HG03097 (cell line): Measurements from ENCODE around the gene SRD5A3.
"Not testable (repeated sequence)": the region's sequence is repeated elsewhere in the genome, so short reads cannot be mapped to it uniquely, and the experiment has no call there.

Experiments used
- ATAC-seq: cut with Tn5 transposase; IDR thresholded peaks from one replicate; pipeline ENCODE4 v1.9.1; 2021; ENCODE audit not compliant: unreplicated experiment, low FRiP score

Gene SRD5A3

DNA sequence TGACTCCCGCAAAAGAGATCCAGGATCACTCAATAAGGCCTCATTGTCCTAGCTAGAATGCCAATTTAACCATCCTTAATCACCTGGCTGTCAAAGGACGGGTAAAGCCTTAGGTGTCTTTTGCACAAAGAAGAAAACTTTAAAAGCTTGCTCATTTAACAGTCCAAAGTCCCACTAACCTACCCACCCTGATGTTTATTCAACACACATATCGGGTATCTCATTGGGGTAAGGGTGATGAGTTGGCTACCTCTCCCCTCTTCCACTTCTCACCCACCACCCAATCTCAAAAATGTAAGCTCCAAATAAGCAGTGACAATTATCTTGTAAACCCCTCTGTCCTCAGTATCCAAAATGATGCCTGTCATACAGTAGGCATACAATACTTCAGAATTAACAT is 988 bp upstream of the SRD5A3 start:
- no peak for ATAC-seq

- ATAC-seq: no peak
Measured at GRCh38 chr4:55346851-55347255, 811 bp downstream of the SRD5A3 start.

- ATAC-seq: no peak
Measured at GRCh38 chr4:55347610-55348228, 1.7 kb downstream of the SRD5A3 start.

- ATAC-seq: no peak
Measured at GRCh38 chr4:55348466-55348865, 2.4 kb downstream of the SRD5A3 start.

GRCh38 chr4:55350870-55351269 is 4.8 kb downstream of the SRD5A3 start:
- ATAC-seq: not testable (repeated sequence)

DNA sequence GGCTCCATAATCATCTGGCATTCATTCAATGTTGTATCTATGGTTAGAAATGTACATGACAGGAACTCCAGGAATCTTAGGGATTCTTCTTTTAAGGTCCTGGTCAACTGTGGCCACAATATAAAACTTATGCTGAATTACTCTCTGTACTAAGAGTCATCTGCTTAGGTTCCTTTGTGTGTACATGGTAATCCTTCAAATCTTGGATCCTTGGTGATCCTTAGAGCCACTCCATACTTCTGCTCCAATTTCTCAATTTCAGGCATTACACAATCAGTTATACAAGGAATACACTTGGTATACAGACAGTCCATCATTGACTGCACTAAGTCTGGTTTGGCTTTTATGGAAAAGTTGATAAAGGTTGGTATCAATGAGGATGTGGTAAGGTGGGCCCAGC is 5.8 kb downstream of the SRD5A3 start:
- no peak for ATAC-seq

DNA sequence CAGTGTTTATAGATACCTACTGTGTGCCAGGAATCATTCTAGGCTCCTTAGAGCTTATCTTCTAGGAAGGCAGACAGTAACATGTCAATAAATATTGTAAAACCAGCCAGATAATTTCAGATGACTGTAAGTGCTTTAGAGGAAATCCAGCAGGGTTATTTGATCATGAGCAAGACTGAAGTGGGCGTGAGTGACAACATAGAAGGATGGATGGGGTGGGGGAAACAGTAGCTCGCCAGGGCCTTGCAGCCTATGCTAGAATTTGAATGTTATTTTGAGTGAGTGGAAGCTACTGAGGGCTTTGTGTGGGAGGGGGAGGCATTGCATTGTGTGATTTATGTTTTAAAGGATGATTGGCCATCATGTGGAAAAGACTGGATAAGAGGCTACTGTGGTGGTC is 6.7 kb downstream of the SRD5A3 start:
- no peak for ATAC-seq

DNA sequence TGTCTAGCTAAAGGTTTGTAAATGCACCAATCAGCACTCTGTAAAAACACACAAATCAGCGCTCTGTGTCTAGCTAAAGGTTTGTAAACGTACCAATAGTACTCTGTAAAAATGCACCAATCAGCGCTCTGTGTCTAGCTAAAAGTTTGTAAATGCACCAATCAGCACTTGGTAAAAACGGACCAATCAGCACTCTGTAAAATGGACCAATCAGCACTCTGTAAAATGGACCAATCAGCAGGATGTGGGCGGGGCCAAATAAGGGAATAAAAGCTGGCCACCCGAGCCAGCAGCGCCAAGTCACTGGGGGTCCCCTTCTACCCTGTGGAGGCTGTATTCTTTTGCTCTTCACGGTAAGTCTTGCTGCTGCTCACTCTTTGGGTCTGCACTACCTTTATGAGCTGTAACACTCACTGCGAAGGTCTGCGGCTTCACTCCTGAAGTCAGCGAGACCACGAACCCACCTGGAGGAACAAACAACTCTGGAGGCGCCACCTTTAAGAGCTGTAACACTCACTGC is 7.2 kb downstream of the SRD5A3 start:
- ATAC-seq: not testable (repeated sequence)

DNA sequence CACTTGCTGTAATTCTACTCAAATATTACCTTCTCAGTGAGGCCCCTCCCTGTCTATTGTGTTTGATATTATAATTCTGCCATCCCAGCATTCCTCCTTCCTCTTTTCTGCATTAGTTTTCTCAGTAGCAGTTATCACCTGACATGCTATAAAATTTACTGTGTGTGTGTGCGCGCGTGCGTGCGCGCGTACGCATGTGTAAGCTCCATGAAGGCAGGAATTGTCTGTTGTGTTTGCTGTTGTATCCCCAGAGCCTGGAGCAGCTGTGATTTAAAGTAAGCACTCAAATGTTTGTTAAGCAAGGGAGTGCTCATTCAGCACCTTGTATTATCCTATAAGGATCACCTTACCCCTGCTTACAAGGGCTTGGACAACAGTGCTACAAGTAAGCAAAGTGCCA is 8.6 kb downstream of the SRD5A3 start:
- ATAC-seq: no peak

GRCh38 chr4:55355555-55355954 is 9.5 kb downstream of the SRD5A3 start:
- ATAC-seq: no peak

DNA sequence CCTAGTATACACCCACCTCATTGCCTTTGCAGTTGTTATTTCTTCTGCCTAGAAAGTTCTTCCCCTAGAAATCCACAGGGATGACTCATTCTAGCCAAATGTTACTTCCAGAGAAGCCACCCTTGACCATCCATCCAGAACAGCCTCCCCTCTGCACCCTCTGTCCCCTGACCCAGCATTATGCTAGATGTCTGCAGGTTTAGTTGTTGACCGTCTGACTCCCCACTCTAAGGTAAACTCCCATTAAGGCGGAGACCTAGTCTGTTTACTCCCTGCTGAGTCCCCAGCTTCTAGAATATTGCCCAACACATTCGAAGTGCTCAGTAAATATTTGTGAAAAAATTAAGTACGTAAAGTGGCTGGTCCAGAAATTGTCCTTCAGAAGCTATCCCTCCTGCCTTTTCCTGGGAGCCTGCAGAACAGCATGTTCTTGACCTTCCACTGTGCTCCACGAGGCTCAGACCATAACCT is 11.0 kb downstream of the SRD5A3 start:
- no peak for ATAC-seq

DNA sequence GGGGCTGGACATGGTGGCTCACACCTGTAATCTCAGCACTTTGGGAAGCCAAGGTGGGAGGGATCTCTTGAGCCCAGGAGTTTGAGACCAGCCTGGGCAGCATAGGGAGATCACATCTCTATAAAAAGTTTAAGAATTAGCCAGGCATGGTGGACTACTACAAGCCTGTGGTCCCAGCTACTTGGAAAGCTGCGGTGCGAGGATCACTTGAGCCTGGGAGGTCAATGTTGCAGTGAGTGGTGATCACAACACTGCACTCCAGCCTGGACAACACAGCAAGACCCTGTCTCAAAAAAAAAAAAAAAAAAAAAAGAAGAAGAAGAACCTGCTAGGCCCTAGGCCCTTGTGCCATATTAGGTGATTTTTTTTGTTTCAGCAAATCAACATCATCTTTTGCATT is 12.2 kb downstream of the SRD5A3 start:
- ATAC-seq: no peak

GRCh38 chr4:55358668-55359067 is 12.6 kb downstream of the SRD5A3 start:
- ATAC-seq: no peak

DNA sequence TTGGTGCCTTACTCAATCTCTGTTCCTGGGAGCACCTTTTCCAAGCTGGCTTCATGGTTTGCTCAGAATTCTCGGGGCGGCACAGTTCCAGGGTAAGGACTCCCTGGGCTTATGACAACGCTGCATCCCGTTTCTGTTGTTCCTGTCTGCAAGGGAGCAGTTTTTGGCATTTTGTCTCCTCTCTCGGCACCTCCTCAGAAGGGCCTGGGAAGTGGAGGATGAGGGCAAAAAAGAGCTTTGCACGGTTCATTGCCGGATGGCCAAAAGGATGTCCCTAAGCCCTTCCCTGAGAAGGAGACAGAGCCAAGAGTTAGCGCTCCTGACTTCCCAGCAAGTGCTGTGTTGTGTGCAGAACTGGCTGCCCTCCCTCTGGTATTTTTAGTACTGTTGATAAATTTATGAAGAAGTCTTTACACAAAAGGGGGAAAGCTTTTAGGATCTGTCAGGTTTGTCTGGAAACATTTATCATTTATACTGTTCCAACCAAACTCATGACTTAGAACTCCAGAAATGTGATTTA is 13.4 kb downstream of the SRD5A3 start:
- ATAC-seq: no peak

DNA sequence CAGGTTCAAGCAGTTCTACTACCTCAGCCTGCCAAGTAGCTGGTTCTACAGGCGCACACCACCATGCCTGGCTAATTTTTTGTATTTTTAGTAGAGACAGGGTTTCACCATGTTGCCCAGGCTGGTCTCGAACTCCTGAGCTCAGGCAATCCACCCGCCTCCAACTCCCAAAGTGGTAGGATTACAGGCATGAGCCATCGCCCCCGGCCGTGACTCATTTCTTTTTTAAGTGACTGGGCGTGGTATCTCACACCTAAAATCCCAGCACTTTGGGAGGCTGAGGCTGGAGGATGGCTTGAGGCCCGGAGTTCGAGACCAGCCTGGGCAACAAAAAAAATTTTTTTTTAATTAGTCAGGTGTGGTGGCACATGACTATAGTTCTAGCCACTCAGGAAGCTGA is 16.9 kb downstream of the SRD5A3 start:
- ATAC-seq: not testable (repeated sequence)

DNA sequence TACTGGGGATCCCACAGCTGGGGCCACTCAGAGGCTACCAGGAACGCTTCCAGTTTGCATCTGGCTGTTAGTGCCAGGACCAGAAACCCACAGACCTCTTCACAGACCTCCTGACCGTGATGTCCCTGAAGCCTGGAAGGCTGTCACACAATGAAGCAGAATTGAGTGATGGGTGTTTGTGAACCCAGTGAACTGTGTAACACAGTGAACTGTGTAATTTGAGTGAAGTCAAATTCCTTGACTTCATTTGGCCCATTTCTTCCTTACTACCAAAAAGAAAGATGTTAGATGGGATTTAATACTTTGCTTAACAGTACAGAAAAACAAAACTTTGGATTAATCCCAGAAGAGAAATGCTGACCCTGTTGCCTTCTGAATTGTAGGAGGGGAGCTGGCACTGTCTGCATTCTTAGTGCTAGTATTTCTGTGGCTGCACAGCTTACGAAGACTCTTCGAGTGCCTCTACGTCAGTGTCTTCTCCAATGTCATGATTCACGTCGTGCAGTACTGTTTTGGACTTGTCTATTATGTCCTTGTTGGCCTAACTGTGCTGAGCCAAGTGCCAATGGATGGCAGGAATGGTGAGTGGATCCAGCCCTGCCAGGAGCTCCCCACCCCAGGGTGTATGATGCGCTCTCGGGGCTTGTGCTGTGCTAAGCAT is 17.8 kb downstream of the SRD5A3 start:
- ATAC-seq: no peak

GRCh38 chr4:55364691-55365344 is 18.8 kb downstream of the SRD5A3 start:
- no peak for ATAC-seq

- ATAC-seq: no peak
Measured at GRCh38 chr4:55365345-55365728, 19.3 kb downstream of the SRD5A3 start.

DNA sequence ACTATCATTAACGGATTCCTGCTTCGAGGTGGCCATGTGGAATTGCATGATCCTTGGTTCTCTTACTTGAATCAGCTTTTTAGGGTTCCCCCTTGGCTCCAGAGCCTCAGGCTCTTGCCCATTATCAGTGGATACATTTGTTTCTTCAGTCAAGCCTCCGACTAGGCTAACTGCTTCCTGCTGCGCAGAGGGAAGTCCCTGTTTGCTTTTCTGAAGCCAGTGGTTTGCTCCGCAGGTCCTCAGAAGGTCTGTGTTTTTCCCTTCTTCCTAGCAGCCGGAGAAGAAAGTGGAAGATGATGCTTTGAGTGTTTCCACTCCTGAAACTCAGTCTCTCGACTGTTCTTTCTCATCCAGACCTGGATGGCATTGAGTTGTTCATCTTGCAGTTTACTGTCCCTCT is 20.6 kb downstream of the SRD5A3 start:
- no peak for ATAC-seq

DNA sequence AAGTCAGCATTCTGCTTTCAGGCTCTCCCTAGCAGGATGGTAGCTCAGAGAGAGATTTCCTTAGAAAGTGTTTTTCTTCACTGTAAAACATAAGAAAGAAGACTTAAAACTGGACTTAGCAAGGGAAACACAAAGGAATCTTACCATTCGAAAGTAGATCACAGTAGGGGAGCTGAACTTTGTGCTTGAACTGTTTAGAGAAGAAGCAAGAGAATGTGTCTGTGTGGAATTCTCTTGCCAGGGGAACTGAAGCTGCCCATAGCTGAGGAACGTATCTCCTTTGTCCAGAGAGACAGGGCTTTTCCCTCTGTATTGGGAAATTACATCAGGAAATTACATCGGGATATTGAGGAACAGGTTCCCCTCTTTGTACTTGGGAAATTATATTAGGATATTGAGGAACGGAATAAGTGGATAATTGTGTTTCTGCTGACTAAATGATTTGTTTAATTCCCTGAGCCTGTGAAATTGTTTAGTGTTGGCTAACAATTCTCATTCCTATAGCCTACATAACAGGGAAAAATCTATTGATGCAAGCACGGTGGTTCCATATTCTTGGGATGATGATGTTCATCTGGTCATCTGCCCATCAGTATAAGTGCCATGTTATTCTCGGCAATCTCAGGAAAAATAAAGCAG is 21.2 kb downstream of the SRD5A3 start:
- no peak for ATAC-seq

- no peak for ATAC-seq
Measured at GRCh38 chr4:55369968-55370367, 23.9 kb downstream of the SRD5A3 start.
